HG02938 (cell line): ENCODE data around the gene YBX1.

Experiments
- ATAC-seq: cut with Tn5 transposase; IDR thresholded peaks from one replicate; pipeline ENCODE4 v1.9.1; 2021; ENCODE audit warnings: mild to moderate bottlenecking, moderate library complexity; ENCODE audit not compliant: unreplicated experiment

The YBX1 gene

GRCh38 chr1:42681741-42682483, at the start of gene YBX1:
YBX1 (plus strand) TSS chr1:42682418; CDS start chr1:42682566, 148 bp downstream.
- ATAC-seq, result peak; percentile 89

DNA sequence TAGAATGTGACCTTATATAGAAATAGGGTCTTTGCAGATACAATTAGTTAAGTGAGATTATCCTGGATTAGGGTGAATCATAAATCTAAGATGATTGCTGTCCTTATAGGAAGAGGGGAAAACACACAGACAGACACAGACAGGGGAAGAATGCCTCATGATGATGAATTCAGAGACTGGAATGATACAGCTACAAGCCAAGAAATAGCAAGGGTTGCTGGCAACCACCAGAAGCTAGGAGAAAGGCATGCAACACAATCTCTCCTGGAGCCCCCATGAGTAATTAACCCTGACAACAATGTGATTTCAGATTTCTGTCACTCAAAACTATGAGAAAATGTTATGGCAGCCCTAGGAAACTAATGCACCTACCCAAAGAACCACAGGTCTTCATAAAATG, 43.1 kb upstream of the YBX1 start:
- no peak for ATAC-seq

DNA sequence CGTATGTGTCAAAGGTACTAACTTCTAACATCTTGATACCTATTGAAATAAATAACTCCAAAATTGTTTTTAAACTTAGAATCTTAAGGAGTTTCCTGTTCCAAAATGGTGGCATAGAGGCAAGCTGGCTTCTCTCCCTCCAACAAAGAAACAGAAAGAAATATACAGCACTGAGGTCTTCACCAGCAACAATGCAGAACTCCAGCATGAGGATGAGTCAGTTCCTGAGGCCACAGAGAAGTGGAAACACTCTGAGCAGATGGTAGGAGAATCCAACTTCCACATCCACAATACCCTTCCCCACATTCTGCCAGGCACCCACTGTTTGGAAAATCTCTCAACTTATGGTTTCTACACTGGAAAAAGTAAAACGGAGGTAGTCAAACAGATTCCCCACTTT, 36.2 kb upstream of the YBX1 start:
- ATAC-seq, result no peak

DNA sequence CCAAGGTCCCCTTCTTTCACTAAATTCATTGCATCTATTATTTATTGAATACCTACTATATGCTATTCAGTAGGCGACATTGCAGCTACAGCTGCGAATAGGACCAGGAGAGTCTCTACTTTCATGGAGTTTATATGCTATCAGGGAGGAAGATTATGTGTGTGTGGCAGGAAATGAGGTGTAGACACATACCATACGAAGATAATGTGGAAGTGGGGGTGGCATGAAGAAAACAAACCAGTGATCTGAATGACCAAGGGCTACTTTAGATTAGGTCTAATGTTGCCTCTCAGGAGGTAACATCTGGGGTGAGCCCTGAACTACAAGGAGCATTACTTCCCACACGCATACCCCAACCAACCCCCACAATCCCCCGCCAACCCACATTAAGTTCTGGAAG, 25.0 kb upstream of the YBX1 start:
- no peak for ATAC-seq

DNA sequence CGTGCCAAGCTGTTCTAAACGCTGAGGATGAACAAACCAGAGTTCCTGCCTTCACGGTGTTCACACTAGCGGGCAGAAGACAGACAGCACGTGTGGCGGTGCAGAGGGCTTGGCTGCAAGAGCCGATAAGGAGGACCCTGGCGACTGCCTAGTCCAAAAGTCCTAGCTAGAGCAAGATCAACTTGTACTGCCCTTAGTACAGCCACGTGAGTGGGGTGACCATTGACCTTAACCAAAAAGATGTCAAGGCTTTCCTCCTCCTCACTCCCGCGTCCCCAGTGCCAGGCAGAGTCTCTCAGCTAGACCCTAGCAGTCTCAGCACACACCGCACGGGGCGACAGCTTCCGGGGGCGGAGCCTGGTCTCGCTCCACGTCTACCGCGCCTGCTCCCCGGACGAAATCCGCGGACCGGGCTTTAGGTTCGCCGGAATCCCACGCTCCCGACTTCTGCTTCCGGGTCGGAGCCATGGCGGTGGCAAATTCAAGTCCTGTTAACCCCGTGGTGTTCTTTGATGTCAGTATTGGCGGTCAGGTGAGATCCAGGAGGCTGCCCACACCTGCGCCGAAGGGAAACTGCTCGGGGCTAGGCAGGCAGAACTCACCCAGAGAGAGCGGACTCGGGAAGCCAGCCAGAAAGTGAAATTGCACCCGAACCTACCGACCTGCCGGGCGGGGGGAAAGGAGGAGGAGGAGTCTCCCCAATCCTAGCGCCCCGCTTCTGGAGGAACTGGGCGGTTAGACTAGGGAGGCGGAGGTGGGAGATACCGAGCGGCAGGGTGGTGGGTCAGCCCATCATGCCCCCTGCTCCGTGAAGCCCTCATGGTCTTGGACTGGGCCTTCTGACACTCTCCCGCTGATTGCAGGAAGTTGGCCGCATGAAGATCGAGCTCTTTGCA, 24.0 kb upstream of the YBX1 start, which contains the start of gene PPIH:
PPIH (plus strand) TSS at position 443 of the 896 bp plus-strand sequence; CDS start at position 467, 24 bp downstream.
- ATAC-seq, result peak; percentile 89

DNA sequence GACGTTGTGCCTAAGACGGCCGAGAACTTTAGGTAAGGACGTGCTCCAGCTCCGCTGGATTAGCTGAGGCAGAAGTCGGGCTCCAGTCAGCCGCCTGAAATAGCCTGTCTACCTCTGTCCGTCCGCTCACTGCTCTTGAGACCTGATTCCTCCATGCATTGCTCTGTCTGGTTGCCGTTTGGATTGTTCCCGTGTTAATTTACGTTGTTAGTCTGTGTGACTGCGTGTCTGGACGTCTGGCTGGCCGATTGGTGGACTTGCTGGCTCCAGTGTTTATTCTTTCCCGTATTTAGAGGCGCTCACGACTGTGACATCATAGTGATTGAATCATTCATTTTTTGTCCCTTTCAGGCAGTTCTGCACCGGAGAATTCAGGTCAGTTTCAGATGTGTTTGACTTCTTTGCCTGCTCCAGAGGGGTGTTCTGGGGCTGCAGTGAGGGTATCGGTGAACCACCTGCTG, 23.3 kb upstream of the YBX1 start:
- ATAC-seq, result no peak

- no peak for ATAC-seq
These were observed 21.2 kb upstream of the YBX1 start for GRCh38 chr1:42660907-42661500.

GRCh38 chr1:42669936-42670335, 12.3 kb upstream of the YBX1 start:
- ATAC-seq, result no peak

DNA sequence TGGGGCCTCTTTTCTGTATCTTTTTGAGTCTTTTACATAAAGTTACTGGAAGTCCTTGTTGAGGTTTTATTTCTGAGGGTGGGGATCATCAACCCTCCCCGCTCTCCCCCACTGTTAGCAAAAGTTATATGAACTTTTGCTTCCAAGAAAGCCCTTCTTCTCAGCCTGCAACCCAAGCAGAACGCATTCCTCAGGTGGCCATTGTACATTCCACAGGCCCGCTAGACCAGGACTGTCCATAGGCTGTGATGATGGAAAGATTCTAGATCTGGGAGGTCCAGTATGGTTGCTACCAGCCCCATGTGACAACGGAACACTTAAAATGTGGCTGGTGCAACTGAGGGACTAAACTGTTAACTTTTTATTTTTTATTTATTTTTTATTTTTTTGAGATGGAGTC, 11.8 kb upstream of the YBX1 start:
- no peak for ATAC-seq

GRCh38 chr1:42674214-42674613, 8.0 kb upstream of the YBX1 start:
- no peak for ATAC-seq

GRCh38 chr1:42674682-42675081, 7.5 kb upstream of the YBX1 start:
- no peak for ATAC-seq

DNA sequence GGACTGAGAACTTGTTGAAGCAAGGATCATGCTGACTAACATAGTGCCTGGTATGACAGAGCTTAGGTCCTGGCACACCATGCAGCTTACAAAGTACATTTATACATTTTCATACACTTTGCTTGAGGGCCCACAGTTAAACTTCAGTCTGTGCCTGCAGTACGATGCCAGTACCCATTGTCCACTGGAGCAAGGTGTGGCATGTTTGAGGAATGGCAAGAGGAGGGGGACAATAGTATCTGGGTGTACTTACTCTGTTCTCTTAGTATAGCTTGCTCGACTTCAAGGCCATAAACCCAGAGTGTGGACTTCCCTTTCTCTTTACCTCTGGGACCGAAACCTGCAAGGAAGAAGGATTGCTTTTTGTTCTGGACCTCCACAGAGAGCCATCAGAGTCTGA, 6.8 kb upstream of the YBX1 start:
- no peak for ATAC-seq

DNA sequence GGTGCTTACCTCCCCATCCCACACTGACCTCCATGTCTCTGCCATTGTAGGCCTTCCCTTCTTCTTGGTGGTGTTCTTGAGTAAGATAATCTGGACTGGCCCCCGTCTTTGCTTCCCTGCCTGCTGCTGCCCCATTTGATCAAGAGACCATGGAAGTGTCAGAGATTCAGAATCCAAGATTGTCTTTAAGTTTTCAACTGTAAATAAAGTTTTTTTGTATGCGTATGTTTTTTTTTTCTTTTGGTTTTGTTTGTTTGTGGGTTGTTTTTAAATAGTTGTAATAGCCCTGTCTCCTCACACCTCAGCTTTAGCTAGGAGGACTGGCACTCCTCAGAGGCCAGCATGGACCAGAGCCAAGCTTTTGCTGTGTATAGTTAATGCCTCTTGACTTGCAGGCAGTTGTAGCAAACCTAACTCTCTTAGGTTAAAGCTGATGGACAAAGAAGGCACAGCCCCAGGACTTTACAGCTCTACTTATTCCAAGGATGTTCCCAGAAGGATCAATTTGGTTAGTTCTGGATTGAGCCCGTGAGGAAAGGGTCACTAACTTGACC, 5.6 kb upstream of the YBX1 start:
- ATAC-seq, result no peak

GRCh38 chr1:42679364-42679983, 2.7 kb upstream of the YBX1 start:
- no peak for ATAC-seq

- ATAC-seq, result no peak
These were observed 2.2 kb upstream of the YBX1 start for GRCh38 chr1:42680055-42680454.

- ATAC-seq, result no peak
These were observed 1.1 kb upstream of the YBX1 start for GRCh38 chr1:42680921-42681683.

DNA sequence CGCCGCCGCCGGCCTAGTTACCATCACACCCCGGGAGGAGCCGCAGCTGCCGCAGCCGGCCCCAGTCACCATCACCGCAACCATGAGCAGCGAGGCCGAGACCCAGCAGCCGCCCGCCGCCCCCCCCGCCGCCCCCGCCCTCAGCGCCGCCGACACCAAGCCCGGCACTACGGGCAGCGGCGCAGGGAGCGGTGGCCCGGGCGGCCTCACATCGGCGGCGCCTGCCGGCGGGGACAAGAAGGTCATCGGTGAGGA, 193 bp downstream of the YBX1 start:
- peak; percentile 4 for ATAC-seq

GRCh38 chr1:42682739-42683531, 717 bp downstream of the YBX1 start:
- ATAC-seq, result peak; percentile 40

DNA sequence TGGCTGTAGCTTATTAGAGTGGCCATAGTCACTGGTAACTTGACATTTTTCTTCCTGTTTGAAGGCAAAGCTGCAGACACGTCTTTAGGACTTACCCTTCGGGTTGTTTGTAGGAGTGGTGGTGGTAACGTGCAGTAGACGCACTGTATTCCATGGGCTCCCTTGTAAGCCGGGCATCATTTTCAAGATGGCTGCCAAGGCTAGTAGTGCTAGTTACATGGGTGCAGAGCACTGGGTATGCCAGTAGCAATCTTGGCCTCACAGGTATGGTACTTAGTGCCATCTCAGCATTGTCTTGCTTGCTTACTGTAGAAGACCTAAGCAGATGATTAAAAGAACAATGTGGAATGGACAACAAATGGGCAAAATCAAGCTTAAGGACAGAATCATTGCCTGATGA, 1.9 kb downstream of the YBX1 start:
- ATAC-seq, result no peak
